Trophoblast cell (in vitro differentiated cells and primary cell): ENCODE data around the gene B9D1.

ENCODE experiments used
- DNase-seq, 2 donors: peaks; one replicate each; pipeline ENCODE4 v3.0.0-alpha.2; 2016
- H2AFZ ChIP-seq: 2 replicates; pipeline ENCODE4 v1.6.1; 2013; ENCODE audit warnings: low read length, moderate library complexity, mild to moderate bottlenecking; ENCODE audit not compliant: insufficient read depth, poor library complexity
- H2AK5ac ChIP-seq: 2 replicates; pipeline ENCODE4 v1.6.1; 2013; ENCODE audit warnings: mild to moderate bottlenecking, low read length
- H2BK120ac ChIP-seq: 2 replicates; pipeline ENCODE4 v1.6.1; 2013; ENCODE audit warnings: low read length, mild to moderate bottlenecking, moderate library complexity; ENCODE audit not compliant: insufficient read depth, poor library complexity
- H2BK12ac ChIP-seq: 2 replicates; pipeline ENCODE4 v1.6.1; 2013; ENCODE audit warnings: mild to moderate bottlenecking, low read length, moderate library complexity
- H2BK5ac ChIP-seq: 2 replicates; pipeline ENCODE4 v1.6.1; 2013; ENCODE audit warnings: low read length, low read depth, moderate library complexity, mild to moderate bottlenecking; ENCODE audit not compliant: poor library complexity
- H3K14ac ChIP-seq: 2 replicates; pipeline ENCODE4 v1.6.1; 2013; ENCODE audit warnings: mild to moderate bottlenecking, low read length
- H3K18ac ChIP-seq: 2 replicates; pipeline ENCODE4 v1.6.1; 2013; ENCODE audit warnings: mild to moderate bottlenecking, low read length
- H3K23ac ChIP-seq: 2 replicates; pipeline ENCODE4 v1.6.1; 2013; ENCODE audit warnings: low read length
- H3K27ac ChIP-seq: 2 replicates; pipeline ENCODE4 v1.5.1; 2013; ENCODE audit warnings: low read depth, mild to moderate bottlenecking, inconsistent platforms, low read length, moderate library complexity
- H3K27me3 ChIP-seq: 2 replicates; pipeline ENCODE4 v1.6.1; 2013; ENCODE audit warnings: inconsistent platforms, mild to moderate bottlenecking, low read length, moderate library complexity; ENCODE audit not compliant: insufficient read depth
- H3K36me3 ChIP-seq, 2 experiments: 1 replicate in 1 of 2; 2 replicates in 1 of 2; pipeline ENCODE4 v1.6.1; 2013; ENCODE audit warnings: low read length in 2 of 2, mild to moderate bottlenecking in 2 of 2, moderate library complexity in 1 of 2; ENCODE audit not compliant: insufficient read depth in 2 of 2, control insufficient read depth in 1 of 2
- H3K4ac ChIP-seq: 2 replicates; pipeline ENCODE4 v1.6.1; 2013; ENCODE audit warnings: low read depth, mild to moderate bottlenecking, low read length, moderate library complexity
- H3K4me1 ChIP-seq, 2 experiments: 1 replicate in 1 of 2; 2 replicates in 1 of 2; pipeline ENCODE4 v1.6.1; 2013; ENCODE audit warnings: low read length in 2 of 2, mild to moderate bottlenecking in 2 of 2, moderate library complexity in 1 of 2; ENCODE audit not compliant: insufficient read depth in 2 of 2, control insufficient read depth in 1 of 2
- H3K4me2 ChIP-seq: 2 replicates; pipeline ENCODE4 v1.6.1; 2013; ENCODE audit warnings: inconsistent platforms, mild to moderate bottlenecking, low read length, moderate library complexity
- H3K4me3 ChIP-seq: 2 replicates; pipeline ENCODE4 v1.5.1; 2013; ENCODE audit warnings: mild to moderate bottlenecking, low read depth, low read length, inconsistent platforms
- H3K79me1 ChIP-seq: one replicate; pipeline ENCODE4 v1.6.1; 2013; ENCODE audit warnings: low read length
- H3K79me2 ChIP-seq: 2 replicates; pipeline ENCODE4 v1.6.1; 2013; ENCODE audit warnings: low read length, mild to moderate bottlenecking; ENCODE audit not compliant: control insufficient read depth, insufficient read depth, poor library complexity
- H3K9ac ChIP-seq: 2 replicates; pipeline ENCODE4 v1.6.1; 2013; ENCODE audit warnings: mild to moderate bottlenecking, low read length
- H3K9me3 ChIP-seq: 2 replicates; pipeline ENCODE4 v1.6.1; 2013; ENCODE audit warnings: low read depth, mild to moderate bottlenecking, control low read depth, inconsistent platforms, low read length; ENCODE audit not compliant: insufficient read depth
- H4K12ac ChIP-seq: 2 replicates; pipeline ENCODE4 v1.6.1; 2013; ENCODE audit warnings: low read depth, mild to moderate bottlenecking, low read length, moderate library complexity
- H4K8ac ChIP-seq: 2 replicates; pipeline ENCODE4 v1.6.1; 2013; ENCODE audit warnings: low read depth, mild to moderate bottlenecking, low read length, moderate library complexity
- H4K91ac ChIP-seq: one replicate; pipeline ENCODE4 v1.6.1; 2013; ENCODE audit warnings: low read depth, mild to moderate bottlenecking, low read length, moderate library complexity
- WGBS: extraction: QIAGEN DNeasy Blood & Tissue Kit; methylation state at CpG from one replicate; pipeline ENCODE4 v1.1.7; 2013; ENCODE audit warnings: missing lambda C conversion rate; ENCODE audit not compliant: insufficient read length, insufficient coverage; ENCODE audit errors: extremely low coverage; 5-methylcytosine and 5-hydroxymethylcytosine counted together

Gene B9D1

DNA sequence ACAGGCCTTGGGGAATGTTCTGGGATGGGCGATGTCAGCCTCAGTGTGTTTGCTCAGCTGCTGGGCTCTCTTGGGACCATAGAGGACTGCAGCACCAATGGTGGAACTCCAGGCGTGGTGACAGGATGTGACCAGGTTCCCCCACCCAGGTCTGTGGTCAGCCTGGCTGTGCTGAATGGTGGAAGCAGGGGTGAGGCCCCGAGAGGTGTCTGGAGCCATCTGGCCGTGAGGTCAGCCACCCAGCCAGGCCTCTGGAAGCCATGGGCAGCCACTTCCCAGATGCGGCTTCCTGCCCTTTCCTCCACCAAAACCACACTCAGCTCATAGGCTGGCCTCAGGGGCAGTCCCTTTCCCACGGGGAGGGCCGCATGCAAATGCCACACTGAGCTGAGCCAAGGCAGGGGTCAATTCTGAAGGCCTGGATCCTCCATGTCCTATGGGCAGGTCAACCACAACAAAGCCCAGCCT lies 8.0 kb upstream of the B9D1 start:
- no CpG with 5 or more reads among the region's 7 CpGs for WGBS
- Histone ChIP-seq H4K8ac (no peak overlapping the region), H3K9ac (no peak overlapping the region), H4K91ac (no peak overlapping the region), H3K14ac (no peak overlapping the region), H2BK12ac (no peak overlapping the region), H2AK5ac (no peak overlapping the region), H3K36me3 (no peaks in the 10 kb centered on the region), H2BK5ac (no peak overlapping the region), H3K18ac (no peak overlapping the region), H3K9me3 (peaks cover 4% of the 10 kb centered on the region), H3K4me3 (no peak overlapping the region), H3K79me1 (no peaks in the 10 kb centered on the region), H3K27ac (no peak overlapping the region), H2AFZ (no peak overlapping the region), H4K12ac (no peak overlapping the region), H2BK120ac (no peak overlapping the region), H3K4me1 (peaks cover 0 to 6% of the 10 kb centered on the region in 2 experiments), H3K4ac (no peak overlapping the region), H3K23ac (no peak overlapping the region), H3K27me3 (no peaks in the 10 kb centered on the region), H3K4me2 (no peak overlapping the region), H3K79me2 (no peaks in the 10 kb centered on the region)
- no peak for DNase-seq

DNA sequence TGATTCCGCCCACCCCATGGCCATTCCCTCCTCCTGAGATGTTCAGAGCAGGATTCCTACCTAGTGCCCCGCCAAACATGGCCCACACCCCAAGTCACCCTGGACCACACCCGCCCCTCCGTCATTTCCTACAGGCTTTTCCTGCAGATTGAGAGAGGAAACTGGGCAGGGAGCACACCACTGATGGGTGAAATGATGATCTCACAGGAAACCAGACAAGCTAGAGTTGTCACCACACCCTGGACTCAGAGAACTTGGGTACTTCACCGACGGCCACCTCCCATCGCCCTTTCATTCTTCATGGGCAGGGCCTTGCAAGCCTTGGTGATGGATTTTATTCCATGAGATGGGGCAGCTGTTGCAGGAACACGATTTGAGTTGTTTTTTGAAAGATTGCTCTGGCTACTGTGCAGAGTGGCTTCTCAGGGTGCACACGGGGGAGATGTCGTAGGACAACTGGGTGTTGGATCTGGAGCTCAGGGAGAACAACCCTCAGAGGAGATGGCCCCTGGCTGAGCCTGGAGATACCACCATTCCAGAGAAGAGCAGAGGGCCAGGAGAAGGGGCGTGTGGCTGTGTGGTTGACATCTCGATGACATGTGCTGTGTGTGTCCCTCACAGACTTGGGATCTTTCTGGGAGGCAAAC lies 7.4 kb upstream of the B9D1 start:
- Histone ChIP-seq H3K23ac (no peak overlapping the region), H3K18ac (no peak overlapping the region), H3K4me3 (no peak overlapping the region), H3K36me3 (no peaks in the 10 kb centered on the region), H2AK5ac (no peak overlapping the region), H3K27ac (no peak overlapping the region), H3K79me1 (no peaks in the 10 kb centered on the region), H3K14ac (no peak overlapping the region), H4K12ac (no peak overlapping the region), H2BK120ac (no peak overlapping the region), H3K4ac (no peak overlapping the region), H3K4me1 (peaks cover 0 to 6% of the 10 kb centered on the region in 2 experiments), H4K91ac (no peak overlapping the region), H3K27me3 (no peaks in the 10 kb centered on the region), H2AFZ (no peak overlapping the region), H3K9me3 (peaks cover 4% of the 10 kb centered on the region), H4K8ac (no peak overlapping the region), H2BK5ac (no peak overlapping the region), H3K4me2 (no peak overlapping the region), H3K9ac (no peak overlapping the region), H2BK12ac (no peak overlapping the region), H3K79me2 (no peaks in the 10 kb centered on the region)
- DNase-seq = no peak
- no CpG with 5 or more reads among the region's 12 CpGs for WGBS

DNA sequence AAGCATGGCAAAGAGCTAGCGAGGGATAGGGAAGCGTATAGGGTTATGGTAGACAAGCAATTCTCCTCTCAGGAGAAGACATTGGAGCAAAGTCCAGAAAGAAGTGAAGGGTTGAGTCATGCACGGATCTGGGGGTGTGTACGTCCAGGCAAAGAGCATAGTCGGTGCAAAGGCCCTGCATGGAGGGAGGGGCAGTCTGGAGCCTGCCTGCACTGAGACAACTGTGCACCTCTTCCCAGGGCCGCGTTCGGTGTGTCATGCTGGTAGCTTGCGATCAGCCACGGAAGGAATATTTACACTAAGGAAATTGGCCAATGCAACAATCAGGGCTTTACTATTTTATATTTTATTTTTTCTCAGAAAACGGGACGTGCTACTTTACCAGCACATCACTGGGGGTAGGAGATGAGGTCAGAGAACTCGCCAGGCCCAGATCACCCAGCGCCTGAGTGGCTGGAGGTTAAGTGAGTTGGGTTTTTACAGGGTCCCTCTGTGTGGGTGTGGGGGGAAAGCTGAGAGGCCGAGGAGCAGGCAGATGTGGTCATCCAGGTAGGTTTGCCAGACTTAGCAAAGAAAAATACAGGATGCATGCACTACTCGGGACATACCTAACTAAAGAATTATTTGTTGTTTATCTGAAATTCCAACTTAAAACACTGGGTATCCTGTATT lies 6.7 kb upstream of the B9D1 start:
- Histone ChIP-seq H2AFZ (no peak overlapping the region), H3K18ac (no peak overlapping the region), H4K8ac (no peak overlapping the region), H3K79me1 (no peaks in the 10 kb centered on the region), H3K4me3 (no peak overlapping the region), H3K4me2 (no peak overlapping the region), H3K9ac (no peak overlapping the region), H4K12ac (no peak overlapping the region), H3K23ac (no peak overlapping the region), H2BK120ac (no peak overlapping the region), H2BK12ac (no peak overlapping the region), H3K4me1 (peaks cover 0 to 6% of the 10 kb centered on the region in 2 experiments), H3K36me3 (no peaks in the 10 kb centered on the region), H3K27ac (no peak overlapping the region), H2AK5ac (no peak overlapping the region), H3K14ac (no peak overlapping the region), H3K79me2 (no peaks in the 10 kb centered on the region), H4K91ac (no peak overlapping the region), H3K9me3 (peaks cover 4% of the 10 kb centered on the region), H3K27me3 (no peaks in the 10 kb centered on the region), H3K4ac (no peak overlapping the region), H2BK5ac (no peak overlapping the region)
- no CpG with 5 or more reads among the region's 16 CpGs for WGBS
- no peak for DNase-seq

DNA sequence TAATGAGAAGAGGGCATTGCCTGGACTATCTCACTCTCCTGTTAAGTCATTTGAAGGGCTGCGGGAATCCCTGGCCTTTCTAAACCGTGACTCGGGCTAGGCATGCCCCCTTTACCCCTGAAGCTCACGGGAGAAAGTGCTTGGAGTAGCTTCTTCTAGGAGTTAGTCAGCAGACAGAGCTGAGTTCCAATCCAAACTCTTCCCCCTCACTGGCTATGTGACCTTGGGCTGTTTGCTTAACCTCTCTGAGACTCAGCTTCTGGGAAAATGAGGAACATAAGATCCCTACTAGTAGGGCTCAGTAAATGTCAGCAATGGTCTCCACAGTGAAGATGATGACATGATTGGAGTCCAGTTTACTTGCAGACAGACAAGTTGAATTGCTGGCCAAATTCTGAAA lies 5.7 kb upstream of the B9D1 start:
- Histone ChIP-seq H4K12ac (no peak overlapping the region), H3K79me2 (no peaks in the 10 kb centered on the region), H2AK5ac (no peak overlapping the region), H3K14ac (no peak overlapping the region), H3K36me3 (no peaks in the 10 kb centered on the region), H3K9ac (no peak overlapping the region), H4K91ac (no peak overlapping the region), H2BK120ac (no peak overlapping the region), H3K4me2 (no peak overlapping the region), H3K18ac (no peak overlapping the region), H3K23ac (no peak overlapping the region), H3K9me3 (peaks cover 4% of the 10 kb centered on the region), H3K27ac (no peak overlapping the region), H3K79me1 (no peaks in the 10 kb centered on the region), H3K4me1 (peaks cover 0 to 6% of the 10 kb centered on the region in 2 experiments), H2AFZ (no peak overlapping the region), H3K4ac (no peak overlapping the region), H3K27me3 (no peaks in the 10 kb centered on the region), H4K8ac (no peak overlapping the region), H3K4me3 (no peak overlapping the region), H2BK12ac (no peak overlapping the region), H2BK5ac (no peak overlapping the region)
- no CpG with 5 or more reads among the region's 4 CpGs for WGBS
- DNase-seq = no peak
